ENCODE measurements around the gene LRRC38. TPM values are rescaled to one million over a fixed set of nuclear protein-coding genes. Genes with fewer than 3 reads are reported as not detected.

The LRRC38 gene
- total and polyA plus RNA-seq, 12 donors = 3.2 to 60.3 (median 9.5) TPM

- H3K4me1 ChIP-seq (replicated peaks in 1 of 2) = no peaks in the 10 kb centered on the region
- WGBS, 4 donors = 74 to 83% (median 77%) methylated on average over 2 of the region's 2 CpGs
- no peak for TF ChIP-seq POLR2A (IDR thresholded peaks at IDR 0.05)
- TF ChIP-seq, protein P1, sequence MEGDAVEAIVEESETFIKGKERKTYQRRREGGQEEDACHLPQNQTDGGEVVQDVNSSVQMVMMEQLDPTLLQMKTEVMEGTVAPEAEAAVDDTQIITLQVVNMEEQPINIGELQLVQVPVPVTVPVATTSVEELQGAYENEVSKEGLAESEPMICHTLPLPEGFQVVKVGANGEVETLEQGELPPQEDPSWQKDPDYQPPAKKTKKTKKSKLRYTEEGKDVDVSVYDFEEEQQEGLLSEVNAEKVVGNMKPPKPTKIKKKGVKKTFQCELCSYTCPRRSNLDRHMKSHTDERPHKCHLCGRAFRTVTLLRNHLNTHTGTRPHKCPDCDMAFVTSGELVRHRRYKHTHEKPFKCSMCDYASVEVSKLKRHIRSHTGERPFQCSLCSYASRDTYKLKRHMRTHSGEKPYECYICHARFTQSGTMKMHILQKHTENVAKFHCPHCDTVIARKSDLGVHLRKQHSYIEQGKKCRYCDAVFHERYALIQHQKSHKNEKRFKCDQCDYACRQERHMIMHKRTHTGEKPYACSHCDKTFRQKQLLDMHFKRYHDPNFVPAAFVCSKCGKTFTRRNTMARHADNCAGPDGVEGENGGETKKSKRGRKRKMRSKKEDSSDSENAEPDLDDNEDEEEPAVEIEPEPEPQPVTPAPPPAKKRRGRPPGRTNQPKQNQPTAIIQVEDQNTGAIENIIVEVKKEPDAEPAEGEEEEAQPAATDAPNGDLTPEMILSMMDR (IDR thresholded peaks at IDR 0.05) = no peak
- H3K27ac ChIP-seq = no peak overlapping the region
- no peaks in the 10 kb centered on the region for H3K27me3 ChIP-seq
- H3K9me3 ChIP-seq (replicated peaks in 1 of 3) = no peaks in the 10 kb centered on the region
- no peaks in the 10 kb centered on the region for H3K36me3 ChIP-seq (replicated peaks in 1 of 2)
- intact Hi-C loops (cut with DNase I) = loop anchor here in 1 of 2 donors (10.0 kb wide), 1 partner anchor 83 kb away; no protein-coding TSS in a partner anchor
- no peak for DNase-seq
- H3K4me3 ChIP-seq = no peak overlapping the region
These were observed 51.8 kb downstream of the LRRC38 start for GRCh38 chr1:13461977-13462376.

- intact Hi-C loops (cut with DNase I) = no loop called here
- no peaks in the 10 kb centered on the region for H3K4me1 ChIP-seq (replicated peaks in 1 of 2)
- no peak for TF ChIP-seq POLR2A (IDR thresholded peaks at IDR 0.05)
- TF ChIP-seq, protein P1 (IDR thresholded peaks at IDR 0.05) = no peak
- H3K36me3 ChIP-seq (replicated peaks in 1 of 2) = no peaks in the 10 kb centered on the region
- no peak for DNase-seq
- H3K27ac ChIP-seq = no peak overlapping the region
- H3K9me3 ChIP-seq (replicated peaks in 1 of 3) = no peaks in the 10 kb centered on the region
- WGBS, 4 donors = 58 to 68% (median 63%) methylated on average over 14 to 15 of the region's 15 CpGs
- H3K27me3 ChIP-seq = no peaks in the 10 kb centered on the region
- H3K4me3 ChIP-seq = no peak overlapping the region
These were observed 56.8 kb downstream of the LRRC38 start for GRCh38 chr1:13456904-13457532.

- Histone ChIP-seq H3K27me3 (no peaks in the 10 kb centered on the region), H3K4me3 (no peak overlapping the region), H3K27ac (no peak overlapping the region), H3K36me3 (replicated peaks in 1 of 2) (no peaks in the 10 kb centered on the region), H3K4me1 (replicated peaks in 1 of 2) (no peaks in the 10 kb centered on the region), H3K9me3 (replicated peaks in 1 of 3) (no peaks in the 10 kb centered on the region)
- intact Hi-C loops (cut with DNase I) = no loop called here
- peak; percentile 26 to 67 (median 54) for DNase-seq
- 28 to 47% (median 39%) methylated on average over 6 of the region's 6 CpGs for WGBS, 4 donors
- no peak for TF ChIP-seq POLR2A (IDR thresholded peaks at IDR 0.05)
- TF ChIP-seq, protein P1 (IDR thresholded peaks at IDR 0.05) = peak in 3 of 6 experiments; percentile 19 to 28 (median 27)
These were observed 62.3 kb downstream of the LRRC38 start for GRCh38 chr1:13451399-13451965.

DNA sequence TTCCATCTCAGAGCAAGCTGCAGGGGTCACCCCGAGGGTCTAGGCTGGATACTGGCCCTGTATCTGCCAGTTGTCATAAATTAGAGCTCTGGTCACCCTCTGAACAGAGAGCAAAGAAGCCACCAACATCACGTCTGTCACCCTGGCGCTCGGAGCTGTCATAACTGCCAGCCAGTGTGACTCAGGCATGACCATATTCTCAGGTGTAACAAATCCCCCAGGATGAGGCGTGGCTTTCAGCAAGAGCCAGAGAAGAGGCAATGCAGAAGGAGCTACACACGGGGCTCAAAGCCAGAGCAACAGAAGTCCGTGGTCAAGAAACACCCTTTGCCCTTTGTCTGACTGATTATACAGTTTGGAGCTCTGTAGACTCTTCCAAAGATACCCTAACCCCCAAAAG is 63.6 kb downstream of the LRRC38 start:
- 68 to 74% (median 73%) methylated on average over 6 to 7 of the region's 7 CpGs for WGBS, 4 donors
- Histone ChIP-seq H3K4me3 (no peak overlapping the region), H3K4me1 (replicated peaks in 1 of 2) (no peaks in the 10 kb centered on the region), H3K36me3 (replicated peaks in 1 of 2) (no peaks in the 10 kb centered on the region), H3K27me3 (no peaks in the 10 kb centered on the region), H3K9me3 (replicated peaks in 1 of 3) (no peaks in the 10 kb centered on the region), H3K27ac (no peak overlapping the region)
- no peak for TF ChIP-seq POLR2A (IDR thresholded peaks at IDR 0.05)
- TF ChIP-seq, protein P1 (IDR thresholded peaks at IDR 0.05) = no peak
- DNase-seq = no peak
- intact Hi-C loops (cut with DNase I) = no loop called here

Data from adrenal gland (tissue), 12 donors.